Adrenal gland (tissue), 12 donors: ENCODE data around the gene SEMA5A. TPM values are rescaled to one million over a fixed set of nuclear protein-coding genes. Genes with fewer than 3 reads are reported as not detected.

Source experiments
- DNase-seq, 7 donors: peaks; one replicate each; pipeline ENCODE4 v3.0.0-alpha.2; 2019 to 2020
- H3K27ac ChIP-seq, 5 donors: fragments of 200-600 bp; sonication (generic) in 4 of 5; 1 replicate in 3 of 5; 2 replicates in 2 of 5; pipeline versions ENCODE4 v1.5.1 to v1.8.0; 2016 to 2020; ENCODE audit warnings: mild to moderate bottlenecking in 1 of 5
- H3K27me3 ChIP-seq: fragments of 200-600 bp; 2 replicates; pipeline ENCODE4 v1.8.0; 2021
- H3K36me3 ChIP-seq, 2 donors: fragments of 200-600 bp; replicated peaks in 1 of 2; 1 replicate in 1 of 2; 2 replicates in 1 of 2; pipeline versions ENCODE4 v1.5.1 to v1.8.0; 2018 to 2022
- H3K4me1 ChIP-seq, 2 donors: fragments of 200-600 bp; replicated peaks in 1 of 2; 1 replicate in 1 of 2; 2 replicates in 1 of 2; pipeline versions ENCODE4 v1.5.1 to v1.8.0; 2018 to 2021
- H3K4me3 ChIP-seq, 4 donors: fragments of 200-600 bp; sonication (generic) in 3 of 4; one replicate each; pipeline ENCODE4 v1.5.1; 2016 to 2018
- H3K9me3 ChIP-seq, 3 donors: fragments of 200-600 bp; sonication (generic) in 1 of 3; replicated peaks in 1 of 3; 1 replicate in 2 of 3; 2 replicates in 1 of 3; pipeline versions ENCODE4 v1.5.1 to v1.8.0; 2016 to 2021
- CTCF ChIP-seq, 6 experiments: fragments of 450-650 bp in 4 of 6; fragments of 200-600 bp in 2 of 6; sonication (generic) in 1 of 6; IDR thresholded peaks; 1 replicate in 5 of 6; 2 replicates in 1 of 6; pipeline versions ENCODE4 v1.5.1 to v1.8.0; 2016 to 2021; ENCODE audit warnings: antibody characterized with exemption in 6 of 6, mild to moderate bottlenecking in 2 of 6, moderate library complexity in 1 of 6
- POLR2A ChIP-seq, 2 donors: fragments of 450-650 bp; IDR thresholded peaks; one replicate each; pipeline ENCODE4 v1.6.1; 2017; ENCODE audit warnings: antibody characterized with exemption in 2 of 2, mild to moderate bottlenecking in 2 of 2, moderate library complexity in 1 of 2
- WGBS, 4 donors: extraction: QIAGEN DNeasy Blood & Tissue Kit in 2 of 4; methylation state at CpG; one replicate each; pipeline versions ENCODE4 v1.1.5 to v1.1.7; 2013 to 2017; 5-methylcytosine and 5-hydroxymethylcytosine counted together
- intact Hi-C, 2 donors: fragments of 100-400 bp; cut with DNase I; formaldehyde crosslinking; loops; one replicate each; pipeline versions ENCODE4 v1.14.1 to v1.15.0; 2022 to 2023
- polyA plus RNA-seq, 3 donors: library from polyadenylated mRNA; stranded (reverse); fragments of 200-250 nt in 2 of 3; fragments of 350-450 nt in 1 of 3; fragmentation: Illumina TruSeq in 1 of 3; extraction: RNeasy Lipid Tissue Mini Kit (QIAGEN cat#74804) in 1 of 3; gene quantifications; one replicate each; pipeline ENCODE4 v1.2.3, GENCODE V29; 2013 to 2014
- total RNA-seq, 9 donors: library from RNA; depleted of rRNA in 4 of 9; stranded (reverse); fragments of >200 nt in 4 of 9; fragments of 120-200 nt in 1 of 9; fragmentation: NEBNext Ultra II Directional in 1 of 9; extraction: Animal tissue kit (Norgen Biotek cat#: 25700) in 1 of 9; gene quantifications; one replicate each; pipeline versions ENCODE4 v1.1.0 to v1.2.4, GENCODE V29; 2013 to 2023
- donor health status: healthy with polysubstance abuse.
- donor health status: Bipolar disorder and iron deficiency.
- donor health status: DM: yes; HTN: yes; CAD: no.
- donor health status: DM: no; HTN: no; CAD: no.
- donor health status: DM: no; HTN: no; CAD: no.
- donor health status: DM: yes; HTN: yes; CAD: no.

Gene SEMA5A
- total and polyA plus RNA-seq, 12 donors = 0.40 to 6.0 (median 2.6) TPM

DNA sequence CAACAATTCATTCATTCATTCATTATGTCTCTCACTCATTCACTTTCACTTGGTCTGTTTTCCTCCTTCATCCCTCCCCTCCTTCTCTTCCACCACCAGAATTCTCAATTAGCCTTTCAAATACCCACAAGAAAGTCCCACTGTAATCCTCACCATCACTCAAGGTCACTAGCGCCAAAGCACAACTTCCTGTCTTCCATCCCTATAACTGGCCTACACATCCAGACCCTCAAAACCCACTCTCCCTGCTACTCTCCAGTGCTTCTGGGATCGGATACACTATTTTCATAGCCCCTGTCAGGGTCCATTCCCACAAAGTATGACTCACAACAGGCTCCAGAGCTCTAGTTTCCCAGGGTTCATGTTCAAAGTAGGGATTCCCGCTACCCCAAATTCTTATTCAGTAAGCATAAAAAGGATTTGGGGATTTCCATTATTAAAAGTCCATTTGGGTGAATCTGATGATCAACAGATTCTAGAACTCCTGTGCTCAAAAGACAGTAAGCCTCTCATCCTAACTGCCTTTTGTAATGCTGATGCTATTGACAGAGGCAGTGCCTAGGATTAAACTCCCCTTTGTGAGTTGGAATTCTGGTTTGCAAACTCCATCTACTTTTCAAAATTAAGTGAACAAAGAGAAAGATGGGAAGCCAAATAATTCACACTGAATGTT is 250.9 kb downstream of the SEMA5A start:
- no peaks in the 10 kb centered on the region for H3K27me3 ChIP-seq
- no peaks in the 10 kb centered on the region for H3K9me3 ChIP-seq
- H3K4me3 ChIP-seq = no peak overlapping the region
- no peak for TF ChIP-seq CTCF (IDR thresholded peaks at IDR 0.05)
- TF ChIP-seq POLR2A (IDR thresholded peaks at IDR 0.05) = no peak
- no peak overlapping the region for H3K27ac ChIP-seq
- no peak for DNase-seq
- H3K36me3 ChIP-seq = no peaks in the 10 kb centered on the region
- WGBS, 4 donors = 67 to 84% (median 70%) methylated on average over 3 of the region's 3 CpGs
- no peaks in the 10 kb centered on the region for H3K4me1 ChIP-seq
- intact Hi-C loops = no loop called here

GRCh38 chr5:9288234-9288633 is 257.6 kb downstream of the SEMA5A start:
- no peaks in the 10 kb centered on the region for H3K9me3 ChIP-seq
- H3K36me3 ChIP-seq = no peaks in the 10 kb centered on the region
- TF ChIP-seq POLR2A (IDR thresholded peaks at IDR 0.05) (no peak), CTCF (IDR thresholded peaks at IDR 0.05) (no peak)
- intact Hi-C loops = no loop called here
- peak overlapping the region in 1 of 5 donors; percentile 58 for H3K27ac ChIP-seq
- WGBS, 4 donors = 57 to 68% (median 63%) methylated on average over 7 of the region's 7 CpGs
- H3K27me3 ChIP-seq = no peaks in the 10 kb centered on the region
- no peaks in the 10 kb centered on the region for H3K4me1 ChIP-seq
- H3K4me3 ChIP-seq = no peak overlapping the region
- peak in 1 of 7 donors; percentile 18 for DNase-seq

- no peaks in the 10 kb centered on the region for H3K27me3 ChIP-seq
- no peaks in the 10 kb centered on the region for H3K4me1 ChIP-seq
- intact Hi-C loops = no loop called here
- 17 to 46% (median 38%) methylated on average over 3 of the region's 3 CpGs for WGBS, 4 donors
- no peak for TF ChIP-seq POLR2A (IDR thresholded peaks at IDR 0.05)
- TF ChIP-seq CTCF (IDR thresholded peaks at IDR 0.05) = no peak
- peak overlapping the region in 2 of 5 donors; percentile 19 to 59 for H3K27ac ChIP-seq
- no peaks in the 10 kb centered on the region for H3K36me3 ChIP-seq
- DNase-seq = no peak
- no peak overlapping the region for H3K4me3 ChIP-seq
- no peaks in the 10 kb centered on the region for H3K9me3 ChIP-seq
These were observed 261.0 kb downstream of the SEMA5A start for GRCh38 chr5:9284781-9285307.

GRCh38 chr5:9284272-9284671 is 261.6 kb downstream of the SEMA5A start:
- TF ChIP-seq POLR2A (IDR thresholded peaks at IDR 0.05) = no peak
- TF ChIP-seq CTCF (IDR thresholded peaks at IDR 0.05) = no peak
- DNase-seq = no peak
- Histone ChIP-seq H3K4me3 (no peak overlapping the region), H3K4me1 (no peaks in the 10 kb centered on the region), H3K27ac (peak overlapping the region in 2 of 5 donors; percentile 19 to 59), H3K9me3 (no peaks in the 10 kb centered on the region), H3K27me3 (no peaks in the 10 kb centered on the region), H3K36me3 (no peaks in the 10 kb centered on the region)
- intact Hi-C loops = no loop called here
- 24 to 38% (median 35%) methylated on average over 1 of the region's 1 CpG for WGBS, 4 donors
